HL-60 (cell line): Measurements from ENCODE around the gene GUCA1A.

ENCODE experiments used
- DNase-seq, 2 experiments: peaks; one replicate each; pipeline ENCODE4 v3.0.0-alpha.2; 2010 to 2020; ENCODE audit warnings: low read depth in 1 of 2, low spot score in 1 of 2
- H3K27ac ChIP-seq: fragments of 250-450 bp; sonication (Bioruptor Pico); replicated peaks from 2 replicates; pipeline ENCODE4 v1.5.1; 2020; ENCODE audit warnings: mild to moderate bottlenecking, moderate library complexity
- H3K27me3 ChIP-seq: fragments of 250-450 bp; sonication (Bioruptor Pico); 2 replicates; pipeline ENCODE4 v1.5.1; 2021; ENCODE audit warnings: mild to moderate bottlenecking, moderate library complexity; ENCODE audit not compliant: insufficient read depth, poor library complexity, severe bottlenecking
- H3K4me3 ChIP-seq: replicated peaks from 2 replicates; pipeline ENCODE4 v1.5.1; 2011; ENCODE audit warnings: mild to moderate bottlenecking, control low read depth, low read length; ENCODE audit not compliant: insufficient read depth
- GABPA ChIP-seq: IDR thresholded peaks from 2 replicates; pipeline ENCODE4 v1.6.1; 2012; ENCODE audit warnings: low read depth
- POLR2AphosphoS5 ChIP-seq: IDR thresholded peaks from 2 replicates; pipeline ENCODE4 v1.6.1; 2012; ENCODE audit warnings: low read depth
- SPI1 ChIP-seq: IDR thresholded peaks from 2 replicates; pipeline ENCODE4 v1.6.1; 2012; ENCODE audit warnings: low read depth, mild to moderate bottlenecking, borderline replicate concordance
- long read RNA-seq: library from polyadenylated mRNA; unstranded; transcript quantifications from one replicate; pipeline ENCODE4 v2.0.0, GENCODE V29; 2020
- TF ChIP-seq, protein P1 (sequence below): IDR thresholded peaks from 2 replicates; pipeline ENCODE4 v1.6.1; 2012; ENCODE audit warnings: low read depth; ENCODE audit not compliant: insufficient replicate concordance
- TF ChIP-seq, protein P2 (sequence below): IDR thresholded peaks from one replicate; pipeline ENCODE4 v1.5.1; 2011; ENCODE audit warnings: low read length, control low read depth, inconsistent platforms; ENCODE audit not compliant: insufficient read depth

GUCA1A gene
- long read RNA-seq = 0 reads

DNA sequence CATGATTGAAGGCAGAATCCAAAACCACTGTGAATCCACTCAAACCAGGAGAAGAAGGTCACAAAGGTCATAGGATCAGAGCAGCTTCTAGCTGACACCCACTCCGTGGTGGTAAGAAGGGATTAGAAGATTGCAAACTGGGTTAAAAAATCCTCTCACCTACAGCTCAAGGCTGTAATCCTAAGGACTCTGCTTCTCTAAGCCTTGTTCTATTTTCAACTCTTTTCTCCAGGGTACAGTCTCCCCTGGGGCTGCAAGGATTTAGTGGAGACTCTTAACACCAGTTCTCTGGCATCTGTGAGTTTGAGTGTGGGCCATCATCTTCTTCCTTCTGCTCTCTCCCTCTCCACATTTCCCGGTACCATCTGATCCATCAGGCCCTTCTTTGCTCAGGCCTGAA is at the start of gene GUCA1A:
TSS of gene GUCA1A (plus strand) at position 264 of the 400 bp plus-strand sequence. CDS start 250 bp downstream, outside the sequence.
- TF ChIP-seq, protein P1, sequence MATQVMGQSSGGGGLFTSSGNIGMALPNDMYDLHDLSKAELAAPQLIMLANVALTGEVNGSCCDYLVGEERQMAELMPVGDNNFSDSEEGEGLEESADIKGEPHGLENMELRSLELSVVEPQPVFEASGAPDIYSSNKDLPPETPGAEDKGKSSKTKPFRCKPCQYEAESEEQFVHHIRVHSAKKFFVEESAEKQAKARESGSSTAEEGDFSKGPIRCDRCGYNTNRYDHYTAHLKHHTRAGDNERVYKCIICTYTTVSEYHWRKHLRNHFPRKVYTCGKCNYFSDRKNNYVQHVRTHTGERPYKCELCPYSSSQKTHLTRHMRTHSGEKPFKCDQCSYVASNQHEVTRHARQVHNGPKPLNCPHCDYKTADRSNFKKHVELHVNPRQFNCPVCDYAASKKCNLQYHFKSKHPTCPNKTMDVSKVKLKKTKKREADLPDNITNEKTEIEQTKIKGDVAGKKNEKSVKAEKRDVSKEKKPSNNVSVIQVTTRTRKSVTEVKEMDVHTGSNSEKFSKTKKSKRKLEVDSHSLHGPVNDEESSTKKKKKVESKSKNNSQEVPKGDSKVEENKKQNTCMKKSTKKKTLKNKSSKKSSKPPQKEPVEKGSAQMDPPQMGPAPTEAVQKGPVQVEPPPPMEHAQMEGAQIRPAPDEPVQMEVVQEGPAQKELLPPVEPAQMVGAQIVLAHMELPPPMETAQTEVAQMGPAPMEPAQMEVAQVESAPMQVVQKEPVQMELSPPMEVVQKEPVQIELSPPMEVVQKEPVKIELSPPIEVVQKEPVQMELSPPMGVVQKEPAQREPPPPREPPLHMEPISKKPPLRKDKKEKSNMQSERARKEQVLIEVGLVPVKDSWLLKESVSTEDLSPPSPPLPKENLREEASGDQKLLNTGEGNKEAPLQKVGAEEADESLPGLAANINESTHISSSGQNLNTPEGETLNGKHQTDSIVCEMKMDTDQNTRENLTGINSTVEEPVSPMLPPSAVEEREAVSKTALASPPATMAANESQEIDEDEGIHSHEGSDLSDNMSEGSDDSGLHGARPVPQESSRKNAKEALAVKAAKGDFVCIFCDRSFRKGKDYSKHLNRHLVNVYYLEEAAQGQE = no peak
- TF ChIP-seq SPI1 (no peak), POLR2AphosphoS5 (no peak), GABPA (no peak)
- TF ChIP-seq, protein P2, sequence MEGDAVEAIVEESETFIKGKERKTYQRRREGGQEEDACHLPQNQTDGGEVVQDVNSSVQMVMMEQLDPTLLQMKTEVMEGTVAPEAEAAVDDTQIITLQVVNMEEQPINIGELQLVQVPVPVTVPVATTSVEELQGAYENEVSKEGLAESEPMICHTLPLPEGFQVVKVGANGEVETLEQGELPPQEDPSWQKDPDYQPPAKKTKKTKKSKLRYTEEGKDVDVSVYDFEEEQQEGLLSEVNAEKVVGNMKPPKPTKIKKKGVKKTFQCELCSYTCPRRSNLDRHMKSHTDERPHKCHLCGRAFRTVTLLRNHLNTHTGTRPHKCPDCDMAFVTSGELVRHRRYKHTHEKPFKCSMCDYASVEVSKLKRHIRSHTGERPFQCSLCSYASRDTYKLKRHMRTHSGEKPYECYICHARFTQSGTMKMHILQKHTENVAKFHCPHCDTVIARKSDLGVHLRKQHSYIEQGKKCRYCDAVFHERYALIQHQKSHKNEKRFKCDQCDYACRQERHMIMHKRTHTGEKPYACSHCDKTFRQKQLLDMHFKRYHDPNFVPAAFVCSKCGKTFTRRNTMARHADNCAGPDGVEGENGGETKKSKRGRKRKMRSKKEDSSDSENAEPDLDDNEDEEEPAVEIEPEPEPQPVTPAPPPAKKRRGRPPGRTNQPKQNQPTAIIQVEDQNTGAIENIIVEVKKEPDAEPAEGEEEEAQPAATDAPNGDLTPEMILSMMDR = no peak
- H3K4me3 ChIP-seq = no peak within 1 kb of the TSS
- no peak within 1 kb of the TSS for H3K27ac ChIP-seq
- no peaks in the 10 kb centered on the region for H3K27me3 ChIP-seq
- no peak for DNase-seq

DNA sequence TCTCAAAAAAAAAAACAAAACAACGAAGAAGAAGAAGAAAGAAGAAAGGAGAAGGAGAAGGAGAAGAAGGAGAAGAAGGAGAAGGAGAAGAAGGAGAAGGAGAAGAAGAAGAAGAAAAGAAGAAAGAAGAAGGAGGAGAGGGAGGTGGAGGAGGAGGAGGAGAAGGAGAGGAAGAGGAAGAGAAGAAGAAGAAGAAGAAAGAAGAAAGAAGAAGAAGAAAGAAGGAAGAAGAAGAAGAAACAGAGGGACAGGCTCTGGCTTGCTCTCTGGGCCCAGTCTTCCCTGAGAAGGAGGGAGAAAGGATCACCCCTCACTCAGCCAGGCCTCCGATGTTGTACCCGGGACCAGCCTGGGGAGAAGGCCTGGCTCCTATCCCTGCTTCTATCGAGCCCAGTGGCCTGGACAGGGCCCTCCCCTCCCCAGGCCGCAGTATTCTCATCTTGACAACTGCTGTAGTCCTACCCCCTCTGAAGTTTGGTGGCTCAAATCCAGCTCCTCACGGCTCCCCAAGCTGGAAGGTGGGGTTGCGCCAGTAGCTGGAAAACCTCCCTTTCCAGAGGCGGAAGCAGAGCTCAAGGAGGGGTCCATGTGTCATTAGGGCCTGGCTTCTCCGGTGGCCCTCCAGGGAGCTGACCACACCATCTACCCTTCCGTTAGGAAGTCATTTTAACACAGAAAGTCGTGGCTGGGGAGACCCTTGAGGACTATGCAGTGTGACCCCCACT is 49.6 kb upstream of the GUCA1A start:
- Histone ChIP-seq H3K27ac (no peak overlapping the region), H3K4me3 (no peak overlapping the region), H3K27me3 (no peaks in the 10 kb centered on the region)
- no peak for DNase-seq
- TF ChIP-seq SPI1 = no peak
- TF ChIP-seq GABPA = no peak
- TF ChIP-seq, protein P1 = no peak
- no peak for TF ChIP-seq POLR2AphosphoS5

DNA sequence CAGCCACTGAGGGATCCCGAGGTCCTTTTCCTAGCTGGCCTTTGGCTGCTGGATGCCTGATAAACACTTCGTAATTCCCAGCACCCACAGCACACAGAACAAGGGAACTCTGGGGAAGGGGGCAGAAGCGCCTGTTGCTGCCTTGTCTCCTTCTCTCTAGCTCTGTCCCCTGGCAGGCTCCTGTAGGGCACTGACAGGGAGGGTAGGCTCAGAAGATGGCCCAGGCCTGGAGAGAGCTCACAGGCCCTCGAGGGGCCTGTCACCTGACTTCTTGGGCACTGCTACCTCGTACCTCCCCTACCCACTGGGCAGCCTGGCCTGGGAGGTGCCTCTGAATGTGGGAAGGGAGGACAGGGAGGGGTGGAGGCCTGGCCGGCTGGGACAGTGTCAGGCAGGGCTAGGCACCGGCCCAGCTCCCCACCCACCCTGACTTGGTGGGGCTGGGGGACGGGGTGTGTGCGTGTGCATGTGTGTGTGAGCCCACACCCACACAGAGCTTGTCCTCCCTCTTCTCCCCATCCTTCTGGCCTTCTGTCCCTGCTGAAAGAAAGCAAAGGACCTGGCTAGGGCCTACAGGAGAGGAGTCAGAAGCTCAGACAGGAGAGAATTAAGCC is 48.8 kb upstream of the GUCA1A start:
- no peak overlapping the region for H3K27ac ChIP-seq

More for the DNA sequence above, 48.8 kb upstream of the GUCA1A start:
- no peaks in the 10 kb centered on the region for H3K27me3 ChIP-seq
- DNase-seq = no peak
- TF ChIP-seq, protein P2 = no peak
- no peak for TF ChIP-seq POLR2AphosphoS5
- TF ChIP-seq SPI1 = no peak
- no peak for TF ChIP-seq GABPA
- TF ChIP-seq, protein P1 = no peak
- no peak overlapping the region for H3K4me3 ChIP-seq
